ENCODE results near the gene PPP1R26. TPM values are rescaled to one million over a fixed set of nuclear protein-coding genes. Genes with fewer than 3 reads are reported as not detected.

PPP1R26 gene
- total and polyA plus RNA-seq, 2 of the 13 experiments (the other 11 are each of a cell fraction or from before 2014, with no cell fraction given), result 8.6 to 11.6 TPM

DNA sequence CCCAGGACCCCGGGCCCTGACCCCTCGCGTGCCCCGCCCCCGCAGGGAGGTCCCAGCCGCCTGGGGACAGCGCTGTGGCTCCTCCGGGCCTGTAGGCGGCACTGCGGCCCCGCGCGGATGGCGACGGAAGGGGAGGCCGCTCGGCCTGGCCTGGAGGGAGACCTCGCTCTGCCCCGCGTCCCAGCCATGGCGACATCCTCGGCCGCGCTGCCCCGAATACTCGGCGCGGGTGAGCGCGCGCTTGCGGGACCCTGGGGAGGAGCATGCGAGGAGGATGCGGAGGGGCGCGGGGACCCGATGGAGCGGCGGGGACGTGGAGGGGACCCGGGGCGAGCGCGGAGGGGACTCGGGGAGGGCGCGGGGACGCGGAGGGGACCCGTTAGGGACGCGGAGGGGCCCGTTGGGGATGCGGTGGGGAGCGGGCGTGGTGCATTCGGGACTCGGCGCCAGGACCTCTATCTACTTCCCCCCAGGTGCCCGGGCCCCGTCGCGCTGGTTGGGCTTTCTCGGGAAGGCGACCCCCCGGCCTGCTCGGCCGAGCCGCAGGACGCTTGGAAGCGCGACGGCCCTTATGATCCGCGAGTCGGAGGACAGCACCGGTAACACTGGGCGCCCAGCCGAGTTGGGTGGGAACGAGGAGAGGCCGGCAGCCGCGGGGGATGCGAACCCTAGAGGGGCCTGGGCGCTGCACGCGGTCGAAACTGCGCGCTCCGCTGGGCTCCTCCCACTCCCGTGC lies 21.1 kb downstream of the PPP1R26 start, which contains the start of gene MRPS2 (continued):
- no peak for TF ChIP-seq SOX13 (IDR thresholded peaks at IDR 0.05)
- TF ChIP-seq SOX13 (CRISPR knock-in tag; conservative IDR thresholded peaks at IDR 0.05 in 1 of 2, IDR thresholded peaks at IDR 0.05 in 1 of 2), result peak in 1 of 2 experiments; percentile 67; a peak in 2 of 4 replicates
- peak; percentile 83 for TF ChIP-seq DMAP1 (CRISPR knock-in tag; IDR thresholded peaks at IDR 0.05)
- no peak for TF ChIP-seq ZNF3 (CRISPR knock-in tag; IDR thresholded peaks at IDR 0.05)
- TF ChIP-seq HMGA1 (CRISPR knock-in tag; conservative IDR thresholded peaks at IDR 0.05), result no peak
- TF ChIP-seq ZMAT3 (CRISPR knock-in tag; conservative IDR thresholded peaks at IDR 0.05), result peak; percentile 77; the same call in 1 of the 2 replicates
- peak; percentile 94 for TF ChIP-seq HDAC1 (CRISPR knock-in tag; IDR thresholded peaks at IDR 0.05)
- TF ChIP-seq, protein P1, sequence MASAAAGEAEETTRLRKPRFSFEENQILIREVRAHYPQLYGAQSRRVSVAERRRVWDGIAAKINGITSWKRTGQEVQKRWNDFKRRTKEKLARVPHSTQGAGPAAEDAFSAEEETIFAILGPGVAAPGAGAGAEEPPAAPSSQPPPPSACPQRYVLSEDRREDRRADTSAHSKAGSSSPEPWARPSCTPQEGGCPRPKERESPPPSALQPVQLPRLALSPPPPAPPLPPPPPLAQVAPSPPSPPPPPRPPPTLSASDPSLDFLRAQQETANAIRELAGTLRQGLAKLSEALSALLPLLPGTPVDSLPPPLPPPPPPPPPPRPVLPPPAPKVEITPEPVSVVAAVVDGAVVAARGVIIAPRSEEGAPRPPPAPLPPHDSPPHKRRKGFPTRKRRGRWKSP (CRISPR knock-in tag; IDR thresholded peaks at IDR 0.05), result peak; percentile 86
- peak; percentile 79 for TF ChIP-seq BHLHE40 (IDR thresholded peaks at IDR 0.05; ENCODE audit: low read length)
- peak; percentile 100 for TF ChIP-seq ZFX (CRISPR knock-in tag; IDR thresholded peaks at IDR 0.05; ENCODE audit: low read depth)
- no peak for TF ChIP-seq SSRP1 (CRISPR knock-in tag; IDR thresholded peaks at IDR 0.05)
- no peak for TF ChIP-seq SRSF9 (IDR thresholded peaks at IDR 0.05; ENCODE audit: borderline replicate concordance, insufficient read depth, low read depth, low read length, poor library complexity, severe bottlenecking)
- TF ChIP-seq, protein P2, sequence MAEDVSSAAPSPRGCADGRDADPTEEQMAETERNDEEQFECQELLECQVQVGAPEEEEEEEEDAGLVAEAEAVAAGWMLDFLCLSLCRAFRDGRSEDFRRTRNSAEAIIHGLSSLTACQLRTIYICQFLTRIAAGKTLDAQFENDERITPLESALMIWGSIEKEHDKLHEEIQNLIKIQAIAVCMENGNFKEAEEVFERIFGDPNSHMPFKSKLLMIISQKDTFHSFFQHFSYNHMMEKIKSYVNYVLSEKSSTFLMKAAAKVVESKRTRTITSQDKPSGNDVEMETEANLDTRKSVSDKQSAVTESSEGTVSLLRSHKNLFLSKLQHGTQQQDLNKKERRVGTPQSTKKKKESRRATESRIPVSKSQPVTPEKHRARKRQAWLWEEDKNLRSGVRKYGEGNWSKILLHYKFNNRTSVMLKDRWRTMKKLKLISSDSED (CRISPR knock-in tag; IDR thresholded peaks at IDR 0.05), result 0 out of 2 replicates have a peak, but pooled peaks have one; percentile 67
- no peak for TF ChIP-seq ZFP1 (CRISPR knock-in tag; IDR thresholded peaks at IDR 0.05)
- TF ChIP-seq ZNF816 (CRISPR knock-in tag; IDR thresholded peaks at IDR 0.05; ENCODE audit: borderline replicate concordance), result peak; percentile 76; the same call in 1 of the 2 replicates
- TF ChIP-seq, protein P3, sequence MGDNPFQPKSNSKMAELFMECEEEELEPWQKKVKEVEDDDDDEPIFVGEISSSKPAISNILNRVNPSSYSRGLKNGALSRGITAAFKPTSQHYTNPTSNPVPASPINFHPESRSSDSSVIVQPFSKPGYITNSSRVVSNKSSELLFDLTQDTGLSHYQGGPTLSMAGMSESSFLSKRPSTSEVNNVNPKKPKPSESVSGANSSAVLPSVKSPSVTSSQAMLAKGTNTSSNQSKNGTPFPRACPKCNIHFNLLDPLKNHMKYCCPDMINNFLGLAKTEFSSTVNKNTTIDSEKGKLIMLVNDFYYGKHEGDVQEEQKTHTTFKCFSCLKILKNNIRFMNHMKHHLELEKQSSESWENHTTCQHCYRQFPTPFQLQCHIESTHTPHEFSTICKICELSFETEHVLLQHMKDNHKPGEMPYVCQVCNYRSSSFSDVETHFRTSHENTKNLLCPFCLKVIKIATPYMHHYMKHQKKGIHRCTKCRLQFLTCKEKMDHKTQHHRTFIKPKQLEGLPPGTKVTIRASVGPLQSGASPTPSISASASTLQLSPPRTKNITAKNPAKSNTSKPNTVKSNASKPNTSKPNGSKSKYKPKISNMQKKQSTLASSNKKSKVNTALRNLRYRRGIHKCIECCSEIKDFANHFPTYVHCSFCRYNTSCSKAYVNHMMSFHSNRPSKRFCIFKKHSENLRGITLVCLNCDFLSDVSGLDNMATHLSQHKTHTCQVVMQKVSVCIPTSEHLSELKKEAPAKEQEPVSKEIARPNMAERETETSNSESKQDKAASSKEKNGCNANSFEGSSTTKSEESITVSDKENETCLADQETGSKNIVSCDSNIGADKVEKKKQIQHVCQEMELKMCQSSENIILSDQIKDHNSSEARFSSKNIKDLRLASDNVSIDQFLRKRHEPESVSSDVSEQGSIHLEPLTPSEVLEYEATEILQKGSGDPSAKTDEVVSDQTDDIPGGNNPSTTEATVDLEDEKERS (CRISPR knock-in tag; IDR thresholded peaks at IDR 0.05), result no peak
- TF ChIP-seq CHD4 (IDR thresholded peaks at IDR 0.05; ENCODE audit: borderline replicate concordance, low read length), result no peak
- no peak for TF ChIP-seq ZBTB20 (CRISPR knock-in tag; IDR thresholded peaks at IDR 0.05; ENCODE audit: borderline replicate concordance, low read depth)
- TF ChIP-seq NFIC (IDR thresholded peaks at IDR 0.05; ENCODE audit: low read length), result no peak
- no peak for TF ChIP-seq ZNF17 (CRISPR knock-in tag; IDR thresholded peaks at IDR 0.05)
- TF ChIP-seq RAD51 (IDR thresholded peaks at IDR 0.05; ENCODE audit: borderline replicate concordance), result no peak
- TF ChIP-seq, protein P4, sequence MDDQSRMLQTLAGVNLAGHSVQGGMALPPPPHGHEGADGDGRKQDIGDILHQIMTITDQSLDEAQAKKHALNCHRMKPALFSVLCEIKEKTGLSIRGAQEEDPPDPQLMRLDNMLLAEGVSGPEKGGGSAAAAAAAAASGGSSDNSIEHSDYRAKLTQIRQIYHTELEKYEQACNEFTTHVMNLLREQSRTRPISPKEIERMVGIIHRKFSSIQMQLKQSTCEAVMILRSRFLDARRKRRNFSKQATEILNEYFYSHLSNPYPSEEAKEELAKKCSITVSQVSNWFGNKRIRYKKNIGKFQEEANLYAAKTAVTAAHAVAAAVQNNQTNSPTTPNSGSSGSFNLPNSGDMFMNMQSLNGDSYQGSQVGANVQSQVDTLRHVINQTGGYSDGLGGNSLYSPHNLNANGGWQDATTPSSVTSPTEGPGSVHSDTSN (CRISPR knock-in tag; IDR thresholded peaks at IDR 0.05; ENCODE audit: borderline replicate concordance), result no peak
- TF ChIP-seq, protein P5, sequence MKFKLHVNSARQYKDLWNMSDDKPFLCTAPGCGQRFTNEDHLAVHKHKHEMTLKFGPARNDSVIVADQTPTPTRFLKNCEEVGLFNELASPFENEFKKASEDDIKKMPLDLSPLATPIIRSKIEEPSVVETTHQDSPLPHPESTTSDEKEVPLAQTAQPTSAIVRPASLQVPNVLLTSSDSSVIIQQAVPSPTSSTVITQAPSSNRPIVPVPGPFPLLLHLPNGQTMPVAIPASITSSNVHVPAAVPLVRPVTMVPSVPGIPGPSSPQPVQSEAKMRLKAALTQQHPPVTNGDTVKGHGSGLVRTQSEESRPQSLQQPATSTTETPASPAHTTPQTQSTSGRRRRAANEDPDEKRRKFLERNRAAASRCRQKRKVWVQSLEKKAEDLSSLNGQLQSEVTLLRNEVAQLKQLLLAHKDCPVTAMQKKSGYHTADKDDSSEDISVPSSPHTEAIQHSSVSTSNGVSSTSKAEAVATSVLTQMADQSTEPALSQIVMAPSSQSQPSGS (CRISPR knock-in tag; IDR thresholded peaks at IDR 0.05), result peak; percentile 66; the same call in 1 of the 2 replicates

Data from HepG2 (cell line).